AG04450 (cell line): Measurements from ENCODE around the gene ASF1A. TPM values are rescaled to one million over a fixed set of nuclear protein-coding genes. Genes with fewer than 3 reads are reported as not detected.

ENCODE experiments used
- CTCF ChIA-PET: fragments of 300-600, 350-600 bp; formaldehyde crosslinking; extraction: SDS; loops from one replicate; lab custom pipeline; 2022; ENCODE audit warnings: antibody characterized with exemption, inconsistent platforms; lab: Charles Lee
- POLR2A ChIA-PET: fragments of 350-600 bp; formaldehyde crosslinking; extraction: SDS; loops from one replicate; lab custom pipeline; 2021; ENCODE audit warnings: antibody characterized with exemption, inconsistent platforms; lab: Yijun Ruan, JAX
- DNase-seq: peaks from one replicate; pipeline ENCODE4 v3.0.0-alpha.2; 2011; ENCODE audit warnings: low read depth, low spot score
- H3K27ac ChIP-seq: one replicate; pipeline ENCODE4 v1.5.1; 2012; ENCODE audit warnings: low read depth, low read length, control low read depth
- H3K27me3 ChIP-seq: one replicate; pipeline ENCODE4 v1.6.0; 2012; ENCODE audit warnings: low read length; ENCODE audit not compliant: control insufficient read depth, insufficient read depth
- H3K4me3 ChIP-seq: 2 replicates; pipeline ENCODE4 v1.5.1; 2011; ENCODE audit warnings: mild to moderate bottlenecking, low read depth, low read length, control low read depth
- H3K9me3 ChIP-seq: 2 replicates; pipeline ENCODE4 v1.5.1; 2012; ENCODE audit warnings: low read length; ENCODE audit not compliant: control insufficient read depth, insufficient read depth
- polyA plus RNA-seq: library from polyadenylated mRNA; depleted of rRNA; stranded (reverse); fragments of >200 nt; gene quantifications from 2 replicates; pipeline ENCODE4 v1.2.3, GENCODE V29; 2011
- TF ChIP-seq, protein P1 (sequence below): IDR thresholded peaks from 2 replicates; pipeline ENCODE4 v1.5.1; 2011; ENCODE audit warnings: low read depth, low read length, control low read depth, inconsistent platforms

The ASF1A gene
- polyA plus RNA-seq, 1 experiment: 29.4 TPM

GRCh38 chr6:118876814-118877213 lies 17.1 kb upstream of the ASF1A start:
- Histone ChIP-seq H3K4me3 (no peak overlapping the region), H3K27ac (peak overlapping the region; percentile 75), H3K9me3 (no peaks in the 10 kb centered on the region), H3K27me3 (no peaks in the 10 kb centered on the region)
- TF ChIP-seq, protein P1, sequence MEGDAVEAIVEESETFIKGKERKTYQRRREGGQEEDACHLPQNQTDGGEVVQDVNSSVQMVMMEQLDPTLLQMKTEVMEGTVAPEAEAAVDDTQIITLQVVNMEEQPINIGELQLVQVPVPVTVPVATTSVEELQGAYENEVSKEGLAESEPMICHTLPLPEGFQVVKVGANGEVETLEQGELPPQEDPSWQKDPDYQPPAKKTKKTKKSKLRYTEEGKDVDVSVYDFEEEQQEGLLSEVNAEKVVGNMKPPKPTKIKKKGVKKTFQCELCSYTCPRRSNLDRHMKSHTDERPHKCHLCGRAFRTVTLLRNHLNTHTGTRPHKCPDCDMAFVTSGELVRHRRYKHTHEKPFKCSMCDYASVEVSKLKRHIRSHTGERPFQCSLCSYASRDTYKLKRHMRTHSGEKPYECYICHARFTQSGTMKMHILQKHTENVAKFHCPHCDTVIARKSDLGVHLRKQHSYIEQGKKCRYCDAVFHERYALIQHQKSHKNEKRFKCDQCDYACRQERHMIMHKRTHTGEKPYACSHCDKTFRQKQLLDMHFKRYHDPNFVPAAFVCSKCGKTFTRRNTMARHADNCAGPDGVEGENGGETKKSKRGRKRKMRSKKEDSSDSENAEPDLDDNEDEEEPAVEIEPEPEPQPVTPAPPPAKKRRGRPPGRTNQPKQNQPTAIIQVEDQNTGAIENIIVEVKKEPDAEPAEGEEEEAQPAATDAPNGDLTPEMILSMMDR: no peak
- no peak for DNase-seq
- ChIA-PET CTCF (interaction anchor here (1.3 kb wide), 1 partner anchor 77 kb away, joined by 4 read pairs; no protein-coding TSS in a partner anchor), POLR2A (interaction anchor here (1.1 kb wide), 1 partner anchor 16 kb away, joined by 7 read pairs; no protein-coding TSS in a partner anchor)

DNA sequence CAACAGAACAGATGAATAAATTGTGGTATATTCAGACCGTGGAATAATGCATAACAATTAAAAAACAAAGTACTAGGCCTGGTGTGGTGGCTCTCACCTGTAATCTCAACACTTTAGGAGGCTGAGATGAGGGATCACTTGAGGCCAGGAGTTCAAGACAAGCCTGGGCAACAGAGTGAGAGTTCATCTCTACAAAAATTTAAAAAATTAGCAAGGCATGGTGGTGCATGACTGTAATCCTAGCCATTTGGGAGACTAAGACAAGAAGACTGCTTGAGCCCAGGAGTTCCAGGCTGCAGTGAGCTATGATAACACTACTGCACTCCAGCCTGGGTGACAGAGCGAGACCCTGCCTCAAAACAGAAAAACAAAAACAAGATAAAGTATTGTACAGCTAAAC lies 16.1 kb upstream of the ASF1A start:
- Histone ChIP-seq H3K4me3 (no peak overlapping the region), H3K9me3 (no peaks in the 10 kb centered on the region), H3K27ac (no peak overlapping the region), H3K27me3 (no peaks in the 10 kb centered on the region)
- CTCF ChIA-PET: no interaction called here
- TF ChIP-seq, protein P1: no peak
- DNase-seq: no peak
- POLR2A ChIA-PET: no interaction called here

DNA sequence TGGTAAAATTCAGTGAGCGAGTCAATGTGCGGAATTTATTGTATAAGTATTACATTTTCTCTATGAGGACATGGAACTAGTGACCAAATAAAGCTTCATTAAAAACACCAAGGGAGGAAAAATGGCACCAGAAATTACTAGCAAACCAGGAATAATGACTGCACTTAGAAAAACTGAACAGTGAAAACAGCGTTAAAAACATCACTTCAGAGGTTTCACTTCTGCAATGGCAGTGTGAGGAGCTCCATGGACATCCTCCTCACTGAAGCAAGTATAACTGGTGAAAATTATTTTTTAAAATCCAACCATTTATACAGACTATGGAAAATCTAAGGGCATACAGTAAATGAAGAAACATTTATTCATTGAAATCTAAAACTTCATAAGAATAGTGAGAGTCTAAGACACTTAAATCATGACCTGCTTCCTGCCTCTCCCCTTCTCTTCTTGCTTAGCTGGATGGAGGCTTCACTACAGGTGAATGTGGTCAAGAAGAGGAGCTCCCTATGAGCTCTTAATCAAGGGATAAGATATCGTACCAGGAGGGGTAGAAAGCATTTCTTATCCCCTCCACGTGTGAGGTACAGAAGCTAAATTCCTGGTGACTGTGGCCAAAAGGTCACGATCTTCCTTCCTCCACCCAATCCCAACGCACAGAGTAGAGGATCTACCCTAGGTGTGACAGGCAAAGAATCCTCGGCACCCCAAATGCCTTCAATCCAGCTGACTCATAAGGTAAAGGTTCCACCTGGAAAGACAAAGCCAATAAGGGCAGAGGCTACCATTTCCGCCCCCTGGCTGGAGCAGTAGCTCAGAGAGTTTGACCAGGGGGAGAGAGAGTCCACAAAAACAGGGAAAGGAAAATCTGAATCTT lies 12.3 kb upstream of the ASF1A start:
- Histone ChIP-seq H3K4me3 (no peak overlapping the region), H3K27me3 (no peaks in the 10 kb centered on the region), H3K27ac (no peak overlapping the region), H3K9me3 (no peaks in the 10 kb centered on the region)
- no peak for DNase-seq
- POLR2A ChIA-PET: no interaction called here
- CTCF ChIA-PET: interaction anchor here (1.3 to 1.6 kb wide), 2 partner anchors 14 to 248 kb away, joined by 3 to 7 read pairs; no protein-coding TSS in a partner anchor
- TF ChIP-seq, protein P1: no peak

- TF ChIP-seq, protein P1: no peak
- no peaks in the 10 kb centered on the region for H3K9me3 ChIP-seq
- no peaks in the 10 kb centered on the region for H3K27me3 ChIP-seq
- ChIA-PET CTCF (interaction anchor here (1.3 to 1.6 kb wide), 2 partner anchors 14 to 247 kb away, joined by 3 to 7 read pairs; no protein-coding TSS in a partner anchor), POLR2A (no interaction called here)
- no peak overlapping the region for H3K27ac ChIP-seq
- no peak overlapping the region for H3K4me3 ChIP-seq
- no peak for DNase-seq
Observed at GRCh38 chr6:118882314-118882905, 11.5 kb upstream of the ASF1A start.
